ENCODE results near the gene SLC41A1. TPM values are rescaled to one million over a fixed set of nuclear protein-coding genes. Genes with fewer than 3 reads are reported as not detected.

The SLC41A1 gene
- total RNA-seq, 1 donor from 2014 or later, result 28.8 TPM

DNA sequence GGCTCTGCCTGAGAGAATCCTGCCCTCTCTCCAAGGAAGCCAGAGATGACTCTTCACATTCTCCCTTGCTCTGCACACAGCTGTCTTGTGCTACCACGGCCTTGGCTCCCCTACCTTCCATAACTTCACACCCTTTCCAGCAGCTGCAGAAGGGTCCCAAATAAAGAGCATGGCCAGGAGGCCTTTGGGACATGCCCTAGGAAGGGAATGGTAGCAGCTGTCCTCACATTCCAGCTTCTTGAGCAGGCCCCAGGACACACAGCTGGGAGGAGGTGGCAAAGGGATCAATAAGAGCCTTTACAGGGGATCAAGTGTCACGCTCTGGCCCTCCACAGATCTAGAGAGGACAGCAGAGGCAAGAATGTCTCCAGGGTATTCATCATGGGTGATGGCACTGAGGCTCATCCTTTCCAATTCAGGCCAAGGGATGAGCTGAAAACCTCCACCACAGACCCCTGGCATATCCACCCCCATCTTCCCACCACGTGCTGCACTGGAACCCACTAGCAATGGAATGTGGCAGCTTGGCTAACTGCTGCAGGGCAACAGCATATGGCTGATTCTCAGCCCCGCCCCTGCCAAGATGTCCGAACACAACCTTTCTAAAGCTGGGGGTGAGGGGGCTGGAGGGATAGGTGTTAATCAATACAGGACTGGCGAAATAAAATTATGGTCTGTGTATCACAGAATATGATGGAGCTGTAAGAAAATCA, 19.9 kb downstream of the SLC41A1 start:
- no peak for DNase-seq (ENCODE audit: low spot score in 2 of 2)
- intact Hi-C loops (cut with DNase I), result no loop called here
- no peaks in the 10 kb centered on the region for H3K9me3 ChIP-seq
- peaks cover 76 to 80% of the 10 kb centered on the region in 2 donors for H3K36me3 ChIP-seq
- no peak for TF ChIP-seq CTCF (IDR thresholded peaks at IDR 0.05)
- no peak overlapping the region for H3K4me3 ChIP-seq
- no peaks in the 10 kb centered on the region for H3K27me3 ChIP-seq
- no peak overlapping the region for H3K27ac ChIP-seq
- H3K4me1 ChIP-seq, result no peaks in the 10 kb centered on the region

DNA sequence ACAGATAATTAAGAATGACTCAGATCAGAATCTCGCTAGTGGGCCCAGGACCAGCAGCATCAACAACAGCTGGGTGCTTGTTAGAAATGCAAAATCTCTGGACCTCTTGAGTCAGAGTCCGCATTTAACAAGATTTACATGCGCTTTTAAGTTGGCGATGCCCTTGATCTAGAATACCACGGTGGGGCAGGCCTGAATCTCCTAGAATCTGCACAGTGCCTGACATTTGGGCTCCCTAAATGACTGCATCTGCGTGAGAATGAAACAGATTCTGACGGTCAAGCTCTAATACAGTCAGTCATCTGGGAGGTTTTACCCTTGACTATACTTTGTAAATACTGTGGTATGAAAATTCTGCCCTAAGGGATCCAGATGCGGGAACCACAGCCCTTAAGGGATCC, 20.5 kb downstream of the SLC41A1 start:
- Histone ChIP-seq H3K27me3 (no peaks in the 10 kb centered on the region), H3K9me3 (no peaks in the 10 kb centered on the region), H3K4me3 (no peak overlapping the region), H3K4me1 (no peaks in the 10 kb centered on the region), H3K36me3 (peaks cover 70 to 74% of the 10 kb centered on the region in 2 donors), H3K27ac (no peak overlapping the region)
- TF ChIP-seq CTCF (IDR thresholded peaks at IDR 0.05), result no peak
- DNase-seq (ENCODE audit: low spot score in 2 of 2), result no peak
- intact Hi-C loops (cut with DNase I), result no loop called here

DNA sequence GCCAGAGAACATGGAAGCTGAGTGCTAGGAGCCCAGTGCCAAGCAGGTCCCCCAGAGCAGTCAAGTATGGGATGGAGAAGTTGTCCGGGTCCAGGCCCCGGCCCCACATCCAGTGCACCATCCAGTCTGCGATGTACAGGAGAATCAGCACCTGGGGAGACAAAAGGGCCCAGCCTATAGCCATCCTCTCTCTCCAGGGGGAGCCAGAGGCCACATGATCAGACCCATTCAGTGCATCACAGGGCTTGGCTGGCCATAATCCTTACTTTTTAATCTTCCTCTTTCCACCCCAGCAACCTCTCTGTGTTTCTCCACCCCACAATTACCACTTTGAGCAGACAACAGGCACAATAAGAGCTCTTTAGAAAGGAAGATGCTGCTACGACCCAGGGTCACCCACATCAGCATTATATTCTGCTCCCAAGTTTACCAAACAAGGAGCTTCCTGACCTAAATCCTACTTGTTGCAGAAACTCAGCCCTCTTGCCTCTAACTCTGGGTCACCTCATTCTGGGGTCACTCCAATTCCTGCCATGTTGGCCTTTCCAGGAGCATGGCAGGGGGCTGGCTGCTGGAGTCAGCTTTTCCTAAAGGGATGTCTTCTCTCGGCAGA, 21.3 kb downstream of the SLC41A1 start:
- no peaks in the 10 kb centered on the region for H3K27me3 ChIP-seq
- H3K4me3 ChIP-seq, result no peak overlapping the region
- peaks cover 62 to 65% of the 10 kb centered on the region in 2 donors for H3K36me3 ChIP-seq
- TF ChIP-seq CTCF (IDR thresholded peaks at IDR 0.05), result peak; percentile 65 to 75 (median 74)
- intact Hi-C loops (cut with DNase I), result loop anchor here (1.0 to 2.0 kb wide), 3 partner anchors 128 to 315 kb away; no protein-coding TSS in a partner anchor
- DNase-seq (ENCODE audit: low spot score in 2 of 2), result no peak
- no peaks in the 10 kb centered on the region for H3K4me1 ChIP-seq
- no peak overlapping the region for H3K27ac ChIP-seq
- H3K9me3 ChIP-seq, result no peaks in the 10 kb centered on the region

- intact Hi-C loops (cut with DNase I), result no loop called here
- TF ChIP-seq CTCF (IDR thresholded peaks at IDR 0.05), result no peak
Observed at GRCh38 chr1:205787287-205787916, 25.6 kb downstream of the SLC41A1 start.

GRCh38 chr1:205786601-205787000, 26.4 kb downstream of the SLC41A1 start:
- H3K36me3 ChIP-seq, result peaks cover 19 to 20% of the 10 kb centered on the region in 2 donors
- H3K4me3 ChIP-seq, result no peak overlapping the region
- no peaks in the 10 kb centered on the region for H3K27me3 ChIP-seq
- no peak for TF ChIP-seq CTCF (IDR thresholded peaks at IDR 0.05)
- H3K27ac ChIP-seq, result no peak overlapping the region
- peaks cover 3 to 20% of the 10 kb centered on the region in 2 donors for H3K4me1 ChIP-seq
- no peaks in the 10 kb centered on the region for H3K9me3 ChIP-seq
- intact Hi-C loops (cut with DNase I), result no loop called here
- no peak for DNase-seq (ENCODE audit: low spot score in 2 of 2)

More at GRCh38 chr1:205787287-205787916, 25.6 kb downstream of the SLC41A1 start:
- Histone ChIP-seq H3K36me3 (peaks cover 20 to 25% of the 10 kb centered on the region in 2 donors), H3K4me3 (no peak overlapping the region), H3K4me1 (peaks cover 3 to 20% of the 10 kb centered on the region in 2 donors), H3K27ac (no peak overlapping the region), H3K27me3 (no peaks in the 10 kb centered on the region), H3K9me3 (no peaks in the 10 kb centered on the region)
- DNase-seq (ENCODE audit: low spot score in 2 of 2), result no peak

All from ascending aorta (tissue), 2 donors.